COLO829 (cell line): ENCODE results near the gene ATP23.
A peak's percentile ranks its signal among the peaks of the same experiment; 100 is the strongest.

ENCODE experiments used
- DNase-seq: peaks from one replicate; pipeline ENCODE4 v3.0.0; 2012; ENCODE audit warnings: low spot score

Gene ATP23

GRCh38 chr12:57941165-57941894, at the start of gene ATP23:
Gene ATP23, plus strand, starts transcription at chr12:57941567. Its CDS starts 135 bp downstream, at chr12:57941702.
- DNase-seq, result peak; percentile 96

- no peak for DNase-seq
Measured at GRCh38 chr12:57892232-57892972, 49.0 kb upstream of the ATP23 start.

- no peak for DNase-seq
Measured at GRCh38 chr12:57893431-57894353, 47.7 kb upstream of the ATP23 start.

GRCh38 chr12:57894399-57895292, 46.7 kb upstream of the ATP23 start:
- DNase-seq, result no peak

- DNase-seq, result no peak
Measured at GRCh38 chr12:57895389-57896114, 45.8 kb upstream of the ATP23 start.

- DNase-seq, result no peak
Measured at GRCh38 chr12:57896115-57896433, 45.3 kb upstream of the ATP23 start.

- DNase-seq, result peak; percentile 42
Measured at GRCh38 chr12:57896434-57897201, 44.7 kb upstream of the ATP23 start.

GRCh38 chr12:57897286-57897974, 43.9 kb upstream of the ATP23 start:
- DNase-seq, result no peak

- DNase-seq, result no peak
Measured at GRCh38 chr12:57898308-57898970, 42.9 kb upstream of the ATP23 start.

- no peak for DNase-seq
Measured at GRCh38 chr12:57899010-57899662, 42.2 kb upstream of the ATP23 start.

GRCh38 chr12:57902478-57902969, 38.8 kb upstream of the ATP23 start:
- no peak for DNase-seq

- DNase-seq, result no peak
Measured at GRCh38 chr12:57904426-57904825, 36.9 kb upstream of the ATP23 start.

GRCh38 chr12:57904848-57905811, 36.2 kb upstream of the ATP23 start:
- DNase-seq, result peak; percentile 84

- no peak for DNase-seq
Measured at GRCh38 chr12:57905812-57906475, 35.4 kb upstream of the ATP23 start.

GRCh38 chr12:57906821-57907220, 34.5 kb upstream of the ATP23 start:
- DNase-seq, result no peak

GRCh38 chr12:57907281-57907680, 34.1 kb upstream of the ATP23 start:
- no peak for DNase-seq
